Neural progenitor cell (in vitro differentiated cells): Measurements from ENCODE around the gene TCFL5.

Experiments used
- EZH2 ChIP-seq: fragments of 200-600 bp; sonication (generic); IDR thresholded peaks from 2 replicates; pipeline ENCODE4 v1.6.1; 2017; ENCODE audit warnings: antibody characterized with exemption, mild to moderate bottlenecking, moderate library complexity
- EZH2phosphoT487 ChIP-seq: fragments of 200-600 bp; sonication (generic); IDR thresholded peaks from 2 replicates; pipeline ENCODE4 v1.6.1; 2017; ENCODE audit warnings: antibody characterized with exemption
- TF ChIP-seq, protein P1 (sequence below): fragments of 200-600 bp; sonication (generic); IDR thresholded peaks from 2 replicates; pipeline ENCODE4 v1.5.1; 2017; ENCODE audit warnings: antibody characterized with exemption, mild to moderate bottlenecking

DNA sequence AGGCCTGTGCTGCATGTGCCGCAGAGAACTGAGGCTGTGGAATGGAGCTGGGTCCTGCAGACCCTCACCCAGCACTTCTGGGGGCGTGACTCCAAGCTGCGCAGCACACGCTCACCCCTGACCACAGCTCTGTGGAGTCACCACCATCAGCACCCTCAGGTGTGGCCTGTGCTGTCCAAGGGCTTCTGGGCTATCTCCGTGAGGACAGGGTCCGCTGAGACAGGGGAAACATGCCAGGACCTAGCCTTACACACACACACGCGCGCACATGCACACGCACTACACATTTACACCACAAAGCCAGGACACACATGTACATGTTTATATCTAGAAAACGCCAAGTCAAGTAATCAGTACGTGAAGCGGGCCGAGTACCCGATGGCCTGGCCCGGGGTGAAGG is 26.8 kb upstream of the TCFL5 start:
- TF ChIP-seq, protein P1, sequence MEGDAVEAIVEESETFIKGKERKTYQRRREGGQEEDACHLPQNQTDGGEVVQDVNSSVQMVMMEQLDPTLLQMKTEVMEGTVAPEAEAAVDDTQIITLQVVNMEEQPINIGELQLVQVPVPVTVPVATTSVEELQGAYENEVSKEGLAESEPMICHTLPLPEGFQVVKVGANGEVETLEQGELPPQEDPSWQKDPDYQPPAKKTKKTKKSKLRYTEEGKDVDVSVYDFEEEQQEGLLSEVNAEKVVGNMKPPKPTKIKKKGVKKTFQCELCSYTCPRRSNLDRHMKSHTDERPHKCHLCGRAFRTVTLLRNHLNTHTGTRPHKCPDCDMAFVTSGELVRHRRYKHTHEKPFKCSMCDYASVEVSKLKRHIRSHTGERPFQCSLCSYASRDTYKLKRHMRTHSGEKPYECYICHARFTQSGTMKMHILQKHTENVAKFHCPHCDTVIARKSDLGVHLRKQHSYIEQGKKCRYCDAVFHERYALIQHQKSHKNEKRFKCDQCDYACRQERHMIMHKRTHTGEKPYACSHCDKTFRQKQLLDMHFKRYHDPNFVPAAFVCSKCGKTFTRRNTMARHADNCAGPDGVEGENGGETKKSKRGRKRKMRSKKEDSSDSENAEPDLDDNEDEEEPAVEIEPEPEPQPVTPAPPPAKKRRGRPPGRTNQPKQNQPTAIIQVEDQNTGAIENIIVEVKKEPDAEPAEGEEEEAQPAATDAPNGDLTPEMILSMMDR, result no peak
- TF ChIP-seq EZH2phosphoT487 (no peak), EZH2 (no peak)
